GM04504 (cell line): ENCODE results near the gene LRRC49.
"Not testable (repeated sequence)": the region's sequence is repeated elsewhere in the genome, so short reads cannot be mapped to it uniquely, and the experiment has no call there.

ENCODE experiments used
- DNase-seq: peaks from one replicate; pipeline ENCODE4 v3.0.0-alpha.2; 2012; ENCODE audit warnings: low read depth

Gene LRRC49

DNA sequence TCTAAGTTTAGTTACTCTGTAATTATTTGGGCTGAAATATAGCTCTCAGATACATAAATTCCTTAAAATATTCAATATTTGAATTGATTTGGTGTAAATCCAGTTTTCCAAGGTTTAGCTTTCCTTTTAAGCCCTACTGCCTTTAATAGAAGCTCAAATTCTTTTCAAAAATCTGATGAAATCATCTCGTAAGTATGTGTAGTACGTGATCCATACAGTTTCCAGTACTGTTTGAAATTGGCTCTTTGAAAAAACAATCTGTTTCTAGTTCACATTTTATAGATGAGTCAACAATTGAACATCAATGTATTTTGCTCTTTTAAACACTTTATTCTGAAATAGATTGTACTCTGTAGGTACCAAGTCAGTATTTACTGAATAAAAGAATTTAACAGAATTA lies 84.2 kb downstream of the LRRC49 start:
- no peak for DNase-seq

DNA sequence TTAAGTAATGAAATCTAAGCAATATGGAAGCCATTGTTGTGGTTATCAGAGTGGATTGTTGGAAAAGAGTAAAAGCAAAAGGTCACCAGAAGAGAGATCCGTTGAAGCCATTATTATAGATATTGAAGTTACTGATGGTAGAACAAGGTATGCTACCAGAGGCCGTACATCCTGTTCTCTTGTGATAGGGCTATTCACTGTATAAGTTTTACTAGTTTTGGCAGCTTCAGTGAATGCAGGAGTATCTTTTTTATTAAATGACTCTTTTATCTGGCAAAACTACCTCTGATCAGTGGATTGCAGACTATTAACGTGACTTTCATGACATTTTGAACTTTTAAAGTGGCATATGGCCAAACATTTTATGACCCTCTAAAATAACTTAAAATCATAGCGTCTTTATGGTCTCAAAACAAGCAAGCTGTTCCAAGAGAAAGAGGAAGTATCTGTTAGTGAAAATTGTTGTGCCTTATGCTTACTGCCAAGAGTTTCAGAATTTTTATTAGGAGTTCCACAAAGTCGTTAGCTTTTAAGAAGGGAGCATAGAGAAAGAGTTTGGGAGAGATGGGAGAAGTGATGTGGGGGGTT lies 102.9 kb downstream of the LRRC49 start:
- no peak for DNase-seq

- no peak for DNase-seq
Measured at GRCh38 chr15:70998319-70998718, 105.7 kb downstream of the LRRC49 start.

GRCh38 chr15:71002316-71002715 lies 109.7 kb downstream of the LRRC49 start:
- DNase-seq, result no peak

GRCh38 chr15:71003319-71003718 lies 110.7 kb downstream of the LRRC49 start:
- no peak for DNase-seq

DNA sequence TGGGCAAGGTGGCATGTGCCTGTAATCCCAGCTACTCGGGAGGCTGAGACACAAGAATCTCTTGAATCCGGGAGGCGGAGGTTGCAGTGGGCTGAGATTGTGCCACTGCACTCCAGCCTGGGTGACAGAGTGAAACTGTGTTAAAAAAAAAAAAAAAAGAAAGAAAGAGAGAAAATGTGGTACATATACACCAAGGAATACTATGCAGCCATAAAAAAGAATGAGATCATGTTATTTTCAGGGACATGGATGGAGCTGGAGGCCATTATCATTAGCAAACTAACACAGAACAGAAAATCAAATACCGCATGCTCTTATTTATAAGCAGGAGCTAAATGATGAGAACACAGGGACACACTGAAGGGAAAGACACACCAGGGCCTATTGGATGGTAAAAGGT lies 111.9 kb downstream of the LRRC49 start:
- not testable (repeated sequence) for DNase-seq

- DNase-seq, result no peak
Measured at GRCh38 chr15:71005895-71006294, 113.3 kb downstream of the LRRC49 start.

- no peak for DNase-seq
Measured at GRCh38 chr15:71008250-71008870, 115.7 kb downstream of the LRRC49 start.

GRCh38 chr15:71010472-71010871 lies 117.8 kb downstream of the LRRC49 start:
- no peak for DNase-seq

DNA sequence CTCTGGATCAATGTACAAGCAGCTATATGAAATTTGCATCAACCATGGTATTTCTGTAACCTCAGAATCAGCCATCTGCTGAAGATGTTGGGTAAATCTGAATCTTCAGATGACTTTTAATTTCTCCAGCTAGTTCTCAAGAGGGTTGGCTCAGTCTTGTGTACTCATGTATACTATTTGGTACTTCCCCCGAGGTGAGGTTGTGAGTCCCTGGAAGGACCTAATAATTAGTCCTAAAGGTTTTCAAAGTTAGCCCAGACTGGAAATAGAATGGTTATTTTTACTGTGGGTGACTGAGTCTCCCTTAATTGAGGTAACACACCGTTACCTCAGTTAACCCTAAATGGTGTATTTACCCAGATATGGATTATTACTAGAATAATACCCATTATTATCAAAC lies 118.4 kb downstream of the LRRC49 start:
- DNase-seq, result no peak

DNA sequence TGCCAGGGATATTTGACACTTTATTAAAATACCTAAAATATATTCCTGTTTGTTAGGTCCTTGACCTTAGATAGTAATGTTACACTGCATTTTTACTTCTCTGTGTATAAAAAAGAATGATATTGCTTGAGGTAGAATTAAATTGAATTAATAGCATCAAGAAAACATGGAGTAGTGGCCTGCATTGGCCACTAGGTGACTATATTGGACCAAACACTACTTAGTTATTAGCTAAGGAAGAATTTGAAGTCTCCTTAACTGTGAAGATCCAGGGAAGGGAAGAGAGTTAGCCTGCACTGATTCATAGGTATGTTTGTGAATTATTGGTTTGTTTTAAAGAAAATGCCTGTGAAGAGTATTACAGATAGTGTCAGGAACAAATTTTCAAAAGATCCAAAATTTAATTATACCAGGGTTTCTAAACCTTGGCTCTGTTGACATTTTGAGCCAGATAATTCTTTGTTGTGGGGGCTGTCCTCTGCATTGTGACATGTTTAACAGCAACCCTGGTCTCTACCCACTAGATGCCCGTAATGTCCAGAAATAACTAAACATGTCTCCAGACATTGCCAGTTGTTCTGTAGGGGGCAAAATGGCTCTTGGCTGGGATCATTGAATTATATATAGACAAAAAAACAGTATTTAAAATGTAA lies 119.0 kb downstream of the LRRC49 start:
- peak; percentile 20 for DNase-seq

DNA sequence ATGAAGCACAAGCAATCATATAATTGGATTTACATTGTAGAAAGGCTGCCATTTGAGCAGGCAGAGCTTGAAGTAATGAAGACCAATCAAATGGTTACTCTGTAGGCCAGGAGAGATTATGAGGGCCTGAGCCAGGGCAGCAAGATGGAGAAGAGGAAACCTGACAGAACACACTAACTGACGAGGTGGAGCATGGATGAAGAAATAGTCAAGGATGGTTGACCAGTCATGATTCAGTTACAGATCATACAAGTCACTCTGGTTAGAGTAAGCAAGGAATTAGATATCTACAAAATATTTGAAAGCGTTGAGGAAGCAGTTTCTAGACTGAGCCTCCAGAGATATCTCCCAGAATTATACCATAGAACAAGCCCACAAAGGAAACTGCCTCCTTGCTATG lies 120.8 kb downstream of the LRRC49 start:
- DNase-seq, result no peak

- DNase-seq, result no peak
Measured at GRCh38 chr15:71015342-71015741, 122.7 kb downstream of the LRRC49 start.

GRCh38 chr15:71031232-71031631 lies 138.6 kb downstream of the LRRC49 start:
- DNase-seq, result not testable (repeated sequence)

GRCh38 chr15:71035478-71035877 lies 142.9 kb downstream of the LRRC49 start:
- not testable (repeated sequence) for DNase-seq

DNA sequence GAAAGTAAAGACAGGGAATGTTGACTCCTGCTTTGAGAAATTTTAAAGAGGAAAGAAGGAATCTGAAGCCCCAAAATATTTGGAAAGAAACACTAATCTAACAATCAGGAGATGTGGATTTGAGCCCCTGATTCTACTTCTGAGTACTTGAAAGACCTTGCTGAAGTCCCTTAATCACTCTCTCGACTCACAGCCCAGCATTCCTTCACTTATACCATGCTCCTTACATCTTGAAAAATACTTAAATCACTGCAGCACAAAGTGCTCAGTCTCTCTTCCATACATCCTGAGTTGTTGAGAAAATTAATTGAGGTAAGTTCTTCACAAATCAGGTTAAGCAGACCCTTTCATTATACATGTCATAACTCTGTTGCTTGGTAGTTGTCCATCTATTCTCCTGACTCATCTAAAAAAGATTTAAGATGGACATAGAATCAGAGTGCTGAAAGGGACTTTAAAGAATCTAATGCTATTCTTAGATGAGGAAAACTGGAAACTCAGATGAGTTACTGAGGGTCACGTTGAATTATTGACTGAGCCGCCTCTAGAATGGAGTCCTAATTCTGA lies 149.8 kb downstream of the LRRC49 start:
- DNase-seq, result no peak

GRCh38 chr15:71043373-71043772 lies 150.7 kb downstream of the LRRC49 start:
- DNase-seq, result no peak

DNA sequence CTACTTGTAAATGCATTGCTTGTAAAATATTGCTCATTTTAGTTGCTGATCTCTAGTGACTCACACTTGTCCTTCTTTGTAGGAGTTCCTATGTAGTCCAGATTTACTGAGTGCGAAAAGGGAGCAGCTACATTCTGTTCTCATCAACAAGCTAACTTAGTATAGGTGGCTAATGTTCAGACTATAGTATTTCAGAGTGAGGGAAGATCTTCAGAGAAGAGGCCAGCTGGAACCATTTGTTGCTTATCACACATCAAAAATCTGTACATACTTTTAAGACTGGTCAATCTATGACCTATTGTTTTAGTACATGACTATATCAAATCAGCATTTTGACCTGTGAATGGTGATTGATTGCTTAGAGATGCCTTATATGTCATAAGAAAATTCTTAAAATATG lies 151.4 kb downstream of the LRRC49 start:
- DNase-seq, result no peak

DNA sequence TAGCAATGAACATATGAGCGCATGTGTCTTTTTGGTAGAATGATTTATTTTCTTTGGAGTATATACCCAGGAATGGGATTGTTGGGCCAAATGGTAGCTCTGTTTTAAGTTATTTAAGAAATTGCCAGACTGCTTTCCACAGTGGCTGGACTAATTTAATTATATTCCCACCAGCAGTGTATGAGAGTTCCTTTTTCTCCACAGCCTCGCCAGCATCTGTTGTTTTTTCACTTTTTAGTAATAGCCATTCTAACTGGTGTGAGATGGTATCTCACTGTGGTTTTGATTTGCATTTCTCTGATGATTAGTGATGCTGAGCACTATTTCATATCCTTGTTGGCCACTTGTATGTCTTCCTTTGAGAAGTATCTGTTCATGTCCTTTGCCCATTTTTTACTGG lies 153.5 kb downstream of the LRRC49 start:
- not testable (repeated sequence) for DNase-seq

DNA sequence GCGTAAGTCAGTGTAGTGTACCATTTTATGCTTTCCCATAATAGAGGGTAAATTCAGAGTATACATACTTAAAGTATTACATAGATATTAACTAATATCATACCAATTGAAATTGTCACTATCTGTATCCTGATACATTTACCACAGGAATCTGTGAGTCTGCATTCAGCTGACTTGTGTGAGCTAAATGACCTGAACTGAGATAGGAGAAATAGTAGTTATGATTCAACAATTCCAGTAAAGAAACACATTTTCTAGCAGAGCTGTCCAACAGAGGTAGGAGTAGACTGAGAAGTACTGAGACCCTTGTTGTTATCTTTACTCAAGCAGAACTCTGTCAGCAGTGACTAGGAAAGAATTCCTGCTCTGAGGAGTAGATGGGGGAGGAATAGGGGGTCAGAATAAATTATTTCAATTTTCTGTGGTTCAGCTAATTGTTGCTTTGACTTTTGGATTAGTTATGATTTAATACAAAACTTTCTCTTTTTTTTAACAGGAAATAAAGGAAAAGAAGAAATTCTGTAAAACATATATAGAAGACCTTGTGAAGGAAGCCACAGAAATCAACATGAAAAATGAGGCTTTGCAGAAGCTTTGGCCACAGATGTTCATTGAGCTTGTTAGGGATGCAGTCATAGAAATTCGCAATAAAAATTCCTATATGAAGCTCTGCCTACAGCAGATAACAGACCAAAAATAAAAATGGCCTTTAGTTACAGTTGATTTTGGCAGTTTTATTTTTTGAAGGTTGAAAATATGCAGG lies 156.5 kb downstream of the LRRC49 start:
- no peak for DNase-seq

DNA sequence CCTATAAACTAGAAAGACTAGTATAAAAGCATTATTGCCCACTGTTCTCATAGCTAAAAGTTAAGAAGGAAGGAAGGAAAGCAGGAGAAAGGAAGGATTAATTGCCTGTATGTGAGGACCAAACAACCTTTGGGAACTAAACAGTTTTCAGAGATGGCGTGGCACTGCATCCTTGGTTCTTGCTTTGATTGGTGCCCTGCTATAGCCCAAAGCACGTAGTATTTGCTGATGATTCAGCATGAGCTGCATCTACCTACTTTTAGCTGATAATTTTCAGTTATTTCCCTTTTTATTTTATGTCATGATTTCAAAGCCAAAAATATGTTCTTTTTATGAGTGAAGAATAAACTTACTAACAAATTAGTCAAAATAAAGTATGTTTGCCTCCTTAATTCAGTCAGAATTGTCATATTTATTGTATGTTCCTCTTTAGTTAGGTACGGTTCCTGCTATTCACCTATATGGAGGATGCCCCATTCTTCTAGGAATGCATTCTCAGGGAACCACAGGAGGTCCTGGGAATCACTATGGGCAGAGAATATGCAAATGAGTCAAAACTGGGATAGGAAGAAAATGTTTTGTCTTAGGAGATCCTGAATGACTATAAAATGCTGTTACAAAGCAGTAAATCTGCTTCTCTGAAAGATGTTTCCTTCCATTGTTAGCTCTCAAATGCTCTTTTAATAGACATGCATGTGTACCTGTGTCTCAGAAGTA lies 157.2 kb downstream of the LRRC49 start:
- no peak for DNase-seq

GRCh38 chr15:71050461-71050860 lies 157.8 kb downstream of the LRRC49 start:
- DNase-seq, result no peak
